Stimulated activated CD4-positive, alpha-beta T cell treated with anti-CD3 and anti-CD28 coated beads, TNF-alpha, amount 100 ng/mL, for 48 hours (primary cell): ENCODE results near the gene FOSL1.
"Not testable (repeated sequence)": the region's sequence is repeated elsewhere in the genome, so short reads cannot be mapped to it uniquely, and the experiment has no call there.

Source experiments
- DNase-seq, 3 donors: peaks; one replicate each; pipeline ENCODE4 v3.0.0-alpha.2; 2020; ENCODE audit warnings: low read depth in 3 of 3

The FOSL1 gene

DNA sequence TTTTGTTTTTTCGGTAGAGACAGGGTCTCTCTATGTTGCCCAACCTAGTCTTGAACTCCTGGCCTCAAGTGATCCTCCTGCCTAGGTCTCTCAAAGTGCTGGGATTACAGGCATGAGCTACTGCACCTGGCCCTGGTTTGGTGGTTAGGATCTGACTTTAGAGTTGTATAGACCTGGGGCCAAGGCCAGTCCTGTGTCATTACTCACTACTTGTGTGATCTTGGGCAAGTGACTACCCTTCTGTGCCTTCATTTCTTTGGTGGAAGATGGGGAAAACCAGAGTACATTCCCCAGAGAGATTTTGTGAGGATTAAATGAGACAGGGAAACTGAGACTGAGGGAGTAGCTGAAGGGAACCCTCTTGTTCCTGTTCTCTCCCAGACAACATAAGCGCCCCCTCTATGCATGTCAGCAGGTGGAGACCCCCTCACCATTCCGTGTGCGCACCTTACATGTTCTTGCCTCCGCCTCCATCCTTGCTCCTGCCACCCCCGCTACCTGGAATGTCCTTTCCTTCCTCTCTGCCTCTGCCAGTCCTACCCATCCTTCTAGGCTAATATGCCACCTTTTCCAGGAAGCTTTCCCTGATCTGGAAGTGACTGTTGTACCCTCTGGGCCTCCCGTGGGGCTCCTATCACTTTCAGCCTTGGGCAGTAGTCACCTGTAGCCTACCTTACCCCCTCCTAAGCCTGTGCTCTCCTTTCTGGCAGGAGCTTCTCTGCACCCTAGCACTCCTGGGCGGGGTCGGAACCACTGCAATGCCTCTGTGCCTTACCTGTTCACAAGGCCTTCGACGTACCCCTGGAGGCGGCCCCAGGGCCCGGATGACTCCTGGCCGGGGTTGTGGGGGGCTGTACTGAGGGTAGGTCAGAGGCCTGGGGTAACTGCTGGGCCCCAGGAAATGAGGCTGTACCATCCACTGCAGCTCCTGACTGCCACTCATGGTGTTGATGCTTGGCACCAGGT is 3.9 kb downstream of the FOSL1 start:
- DNase-seq: no peak

DNA sequence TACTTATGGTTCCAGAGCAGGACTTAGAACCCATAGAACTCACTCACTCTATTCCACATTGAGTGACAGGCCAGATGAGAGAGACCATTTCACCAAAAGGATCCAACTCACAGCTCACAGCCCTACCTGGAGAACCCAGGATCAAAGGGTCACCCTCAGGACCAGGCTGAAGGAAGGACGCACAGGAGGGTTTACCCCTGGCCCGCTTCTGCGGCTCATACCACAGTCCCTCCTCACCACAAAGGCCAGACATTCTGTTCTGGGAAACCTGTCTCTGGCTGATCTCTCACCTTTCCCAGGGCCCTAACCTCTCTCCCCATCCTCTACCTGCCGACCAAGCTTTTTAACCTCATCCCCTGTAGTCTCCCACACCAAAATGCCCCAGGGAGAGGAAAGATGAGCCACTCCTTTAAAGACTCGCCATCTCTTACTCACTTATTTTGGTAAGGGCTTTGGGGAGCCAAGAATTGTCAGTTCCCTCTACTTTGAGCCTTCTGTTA is 4.7 kb downstream of the FOSL1 start:
- no peak for DNase-seq

DNA sequence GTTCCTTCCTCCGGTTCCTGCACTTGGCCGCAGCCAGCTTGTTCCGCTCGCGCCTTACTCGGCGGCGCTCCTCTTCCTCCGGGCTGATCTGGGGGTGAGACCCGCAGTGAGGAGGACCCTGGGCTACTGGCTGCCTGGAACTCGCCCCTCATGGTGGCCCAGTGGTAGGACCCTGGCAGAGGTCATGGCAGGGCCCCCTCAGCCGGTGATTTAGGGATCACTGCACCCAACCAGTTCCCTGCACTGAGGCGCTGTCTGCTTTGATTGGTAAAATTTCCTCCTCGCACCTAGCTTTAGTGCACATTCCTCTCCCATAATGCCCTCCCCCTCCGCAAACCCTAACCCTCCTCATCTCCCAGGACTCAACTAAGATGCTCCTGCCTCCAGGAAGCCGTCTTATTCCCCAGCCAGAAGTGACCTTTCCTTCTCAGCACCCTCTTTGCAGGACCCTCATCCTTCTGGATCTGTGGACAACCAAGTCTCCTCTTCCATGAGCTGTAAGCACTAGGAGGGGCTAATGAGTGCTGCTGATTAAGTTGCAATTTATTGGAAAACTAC is 6.1 kb downstream of the FOSL1 start:
- DNase-seq: no peak

DNA sequence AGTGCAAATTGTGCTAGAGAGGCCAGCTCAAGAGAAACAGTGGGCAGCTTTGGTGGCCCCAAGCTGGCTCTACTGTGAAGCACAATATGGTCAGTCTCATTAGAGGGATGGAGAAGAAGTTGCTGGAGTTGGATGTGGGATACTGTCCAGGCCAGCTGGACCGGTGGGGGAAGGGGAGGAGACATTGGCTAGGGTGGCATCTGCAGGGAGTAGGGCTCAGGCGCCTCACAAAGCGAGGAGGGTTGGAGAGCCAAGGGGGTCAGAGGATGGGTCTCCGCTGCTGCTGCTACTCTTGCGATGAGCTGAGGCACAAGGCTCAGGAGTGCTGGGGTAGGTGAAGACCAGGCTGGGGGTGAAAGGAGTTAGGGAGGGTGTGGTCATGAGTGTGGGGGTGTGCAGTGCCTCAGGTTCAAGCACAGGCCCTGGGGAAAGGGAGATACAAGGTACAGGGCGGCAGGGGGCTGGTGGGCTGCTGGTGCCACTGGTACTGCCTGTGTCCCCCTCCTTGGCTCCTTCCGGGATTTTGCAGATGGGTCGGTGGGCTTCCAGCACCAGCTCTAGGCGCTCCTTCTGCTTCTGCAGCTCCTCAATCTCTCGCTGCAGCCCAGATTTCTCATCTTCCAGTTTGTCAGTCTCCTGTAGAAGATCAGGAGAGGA is 7.4 kb downstream of the FOSL1 start:
- DNase-seq: no peak

DNA sequence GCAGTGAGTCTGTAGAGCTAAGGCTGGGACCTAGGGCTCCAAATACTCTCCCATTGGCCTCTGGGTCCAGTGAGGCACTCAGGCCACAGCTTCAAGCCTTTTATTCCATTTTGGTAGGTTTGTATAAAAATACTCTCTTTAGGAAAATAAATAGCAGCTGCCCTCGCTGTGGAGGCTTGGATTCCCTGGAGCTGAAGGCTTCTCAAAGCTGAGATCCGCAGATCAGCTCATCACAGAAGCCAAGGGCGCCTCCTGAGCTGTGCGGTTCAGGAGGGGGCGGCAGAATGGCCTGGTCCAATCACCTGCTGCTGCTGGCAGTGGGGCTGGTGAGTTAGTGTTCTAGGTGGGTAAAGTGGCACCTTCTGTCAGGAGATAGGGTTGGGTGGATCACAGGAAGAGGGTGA is 8.0 kb downstream of the FOSL1 start:
- not testable (repeated sequence) for DNase-seq

DNA sequence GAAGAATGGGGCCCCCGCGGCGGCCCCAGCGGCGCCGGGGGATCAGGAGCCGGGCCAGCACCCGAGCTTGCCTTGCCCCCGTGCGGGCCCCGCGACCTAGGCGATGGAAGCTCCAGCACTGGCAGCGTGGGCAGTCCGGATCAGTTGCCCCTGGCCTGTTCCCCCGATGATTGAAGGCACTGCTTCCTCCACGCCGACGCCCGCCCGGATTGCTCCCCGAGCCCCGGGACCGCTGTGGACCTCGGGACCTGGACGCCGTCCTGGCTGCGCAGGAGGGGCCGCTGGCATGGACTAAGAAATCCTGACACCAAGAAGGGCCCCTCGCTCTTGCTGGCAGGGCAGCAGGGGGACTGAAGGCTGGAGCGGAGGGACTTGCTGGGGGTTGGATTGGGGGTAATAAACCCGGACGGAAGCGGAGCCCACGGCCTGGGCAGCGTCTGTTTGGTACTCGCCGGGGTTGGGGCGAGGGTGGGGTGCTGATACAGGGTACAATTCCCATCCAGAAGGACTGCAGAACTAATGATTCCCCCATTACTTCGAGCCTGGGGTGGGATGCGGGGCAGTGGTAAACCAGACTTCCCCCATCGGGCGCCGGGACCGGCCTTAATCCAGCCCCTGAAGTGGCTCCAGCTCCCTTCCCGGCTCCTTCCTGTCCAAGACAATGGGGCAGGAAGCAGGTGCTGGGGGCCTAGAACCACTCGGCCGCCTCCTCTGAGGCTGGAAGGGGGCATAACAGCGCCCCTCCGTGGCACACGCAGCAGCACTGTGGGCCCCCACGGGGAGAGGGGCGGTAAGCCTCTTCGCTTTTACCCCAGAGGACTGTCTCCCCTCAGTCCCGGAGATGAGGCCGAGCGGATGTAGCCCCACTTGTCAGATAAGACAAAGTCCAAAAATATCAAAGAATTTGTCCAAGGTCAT is 8.7 kb downstream of the FOSL1 start:
- DNase-seq: no peak

DNA sequence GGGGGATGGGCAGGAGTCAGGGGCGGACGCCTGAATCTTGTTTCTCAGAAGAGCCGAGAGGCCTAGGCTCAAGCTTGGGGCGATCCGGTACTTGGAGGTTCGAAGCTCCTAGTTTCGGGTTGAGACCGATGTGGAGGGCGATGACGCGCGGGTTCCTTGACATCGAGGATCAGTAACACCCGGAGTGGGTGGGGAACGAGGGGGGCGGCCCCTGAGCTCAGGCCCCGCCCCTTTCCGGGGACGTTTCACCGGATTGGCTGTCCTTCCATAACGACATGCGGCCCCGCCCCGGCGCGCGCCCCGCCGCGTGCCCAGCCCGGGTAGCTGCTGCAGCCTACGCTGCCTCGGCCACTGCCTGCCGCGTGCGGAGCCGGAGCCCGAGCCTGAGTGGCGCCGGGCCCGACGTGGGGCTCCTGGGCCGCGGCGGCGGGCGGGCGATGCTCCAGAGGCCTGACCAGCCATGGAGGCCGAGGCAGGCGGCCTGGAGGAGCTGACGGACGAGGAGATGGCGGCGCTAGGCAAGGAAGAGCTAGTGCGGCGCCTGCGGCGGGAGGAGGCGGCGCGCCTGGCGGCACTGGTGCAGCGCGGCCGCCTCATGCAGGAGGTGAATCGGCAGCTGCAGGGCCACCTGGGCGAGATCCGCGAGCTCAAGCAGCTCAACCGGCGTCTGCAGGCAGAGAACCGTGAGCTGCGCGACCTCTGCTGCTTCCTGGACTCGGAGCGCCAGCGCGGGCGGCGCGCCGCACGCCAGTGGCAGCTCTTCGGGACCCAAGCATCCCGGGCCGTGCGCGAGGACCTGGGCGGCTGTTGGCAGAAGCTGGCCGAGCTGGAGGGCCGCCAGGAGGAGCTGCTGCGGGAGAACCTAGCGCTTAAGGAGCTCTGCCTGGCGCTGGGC is 9.6 kb downstream of the FOSL1 start, which contains the start of gene CCDC85B:
Gene CCDC85B, plus strand, starts transcription at position 350 of the 895 bp plus-strand sequence. Its CDS starts 111 bp downstream, at position 461.
- peak; percentile 97 to 98 (median 97) for DNase-seq

DNA sequence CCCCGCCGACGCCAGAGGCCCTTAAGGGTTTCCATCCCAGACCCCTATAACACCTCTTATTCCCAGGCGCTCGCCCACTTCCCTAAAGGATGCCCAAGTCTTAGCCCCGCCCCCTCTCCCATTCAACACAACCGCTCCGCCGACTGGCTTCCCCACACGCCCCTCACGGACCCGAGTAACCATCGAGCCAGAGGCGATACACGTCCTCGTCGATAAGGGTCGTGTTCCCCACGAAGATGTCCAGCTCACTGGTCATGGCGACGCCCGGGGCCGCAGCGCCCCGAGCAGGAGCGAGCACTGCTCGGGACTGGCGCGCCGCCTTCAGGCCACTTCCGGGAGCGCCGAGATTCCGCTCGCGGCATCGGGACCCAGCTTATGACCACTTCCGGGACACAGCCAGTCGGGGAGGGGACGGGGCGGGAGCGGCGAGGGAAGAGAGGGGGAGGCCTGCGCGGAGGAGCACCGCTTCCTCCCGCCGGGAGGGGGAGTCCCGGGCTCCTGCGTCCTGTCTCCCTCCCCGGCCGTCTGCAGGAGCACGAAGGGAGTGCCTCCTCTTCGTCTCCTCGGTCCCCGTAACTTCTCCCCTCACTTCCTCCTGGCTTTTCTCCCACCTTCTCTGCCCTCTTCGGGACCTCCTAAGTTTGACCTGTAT is 11.9 kb downstream of the FOSL1 start, which contains the start of gene FIBP:
Gene FIBP, minus strand, starts transcription at position 309 of the 652 bp plus-strand sequence. Its CDS starts 53 bp downstream, at position 256.
- peak; percentile 94 to 95 (median 94) for DNase-seq

DNA sequence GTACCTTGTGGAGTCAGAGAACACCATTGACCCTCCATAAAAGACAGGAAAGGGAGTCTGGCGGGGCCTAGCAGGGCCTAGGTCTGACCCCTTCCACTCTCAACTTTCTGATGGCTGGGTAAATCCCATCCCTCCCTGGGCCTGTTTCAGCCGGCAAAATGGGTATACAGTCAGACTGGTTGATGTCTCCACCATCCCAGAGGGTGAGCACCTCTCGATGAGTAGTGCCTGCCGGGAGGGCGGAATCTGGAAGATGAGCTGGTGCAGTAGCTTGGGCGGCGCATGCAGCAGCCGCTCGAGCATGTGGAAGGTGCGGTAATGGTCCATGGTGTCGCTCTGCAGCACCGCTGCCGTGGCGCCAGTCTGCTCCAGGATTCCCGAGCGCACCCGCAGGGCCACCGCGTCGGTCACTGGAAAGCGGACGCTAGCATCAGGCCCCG is 12.4 kb downstream of the FOSL1 start:
- no peak for DNase-seq

DNA sequence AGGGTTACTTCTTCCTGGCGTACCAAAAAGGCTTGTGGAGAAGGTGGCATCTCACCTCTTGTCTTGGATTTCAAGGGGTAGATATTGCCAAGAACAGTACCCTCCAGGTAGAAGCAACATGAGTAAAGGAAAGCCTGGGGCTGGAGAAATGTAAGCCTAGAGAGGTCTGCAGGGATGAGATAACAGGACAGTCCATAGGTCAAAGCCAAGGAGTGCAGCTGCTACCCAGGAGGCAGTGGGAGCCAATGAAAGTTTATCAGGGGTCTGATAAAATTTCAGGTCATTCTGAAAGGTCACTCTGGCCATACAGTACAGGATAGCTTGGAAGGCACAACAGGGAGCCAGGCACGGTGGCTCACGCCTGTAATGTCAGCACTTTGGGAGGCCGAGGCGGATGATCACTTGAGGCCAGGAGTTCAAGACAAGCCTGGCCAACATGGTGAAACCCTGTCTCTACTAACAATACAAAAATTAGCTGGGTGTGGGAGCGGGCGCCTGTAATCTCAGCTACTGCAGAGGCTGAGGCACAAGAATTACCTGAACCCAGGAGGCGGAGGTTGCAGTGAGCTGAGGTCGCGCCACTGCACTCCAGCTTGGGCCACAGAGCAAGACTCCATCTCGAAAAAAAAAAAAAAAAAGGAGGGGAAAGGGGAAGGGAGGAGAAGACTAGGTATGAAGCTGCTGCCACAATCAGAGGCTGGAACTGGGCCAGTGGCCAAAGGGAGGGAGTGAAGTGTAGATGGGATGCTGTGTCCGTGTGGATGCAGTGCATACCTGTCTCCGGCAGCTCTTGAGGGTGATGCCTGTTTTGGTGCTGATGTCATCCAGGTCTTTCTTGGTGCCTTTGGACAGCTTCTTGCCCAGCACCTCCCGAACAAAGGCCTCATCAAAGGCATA is 13.1 kb downstream of the FOSL1 start:
- DNase-seq: no peak

DNA sequence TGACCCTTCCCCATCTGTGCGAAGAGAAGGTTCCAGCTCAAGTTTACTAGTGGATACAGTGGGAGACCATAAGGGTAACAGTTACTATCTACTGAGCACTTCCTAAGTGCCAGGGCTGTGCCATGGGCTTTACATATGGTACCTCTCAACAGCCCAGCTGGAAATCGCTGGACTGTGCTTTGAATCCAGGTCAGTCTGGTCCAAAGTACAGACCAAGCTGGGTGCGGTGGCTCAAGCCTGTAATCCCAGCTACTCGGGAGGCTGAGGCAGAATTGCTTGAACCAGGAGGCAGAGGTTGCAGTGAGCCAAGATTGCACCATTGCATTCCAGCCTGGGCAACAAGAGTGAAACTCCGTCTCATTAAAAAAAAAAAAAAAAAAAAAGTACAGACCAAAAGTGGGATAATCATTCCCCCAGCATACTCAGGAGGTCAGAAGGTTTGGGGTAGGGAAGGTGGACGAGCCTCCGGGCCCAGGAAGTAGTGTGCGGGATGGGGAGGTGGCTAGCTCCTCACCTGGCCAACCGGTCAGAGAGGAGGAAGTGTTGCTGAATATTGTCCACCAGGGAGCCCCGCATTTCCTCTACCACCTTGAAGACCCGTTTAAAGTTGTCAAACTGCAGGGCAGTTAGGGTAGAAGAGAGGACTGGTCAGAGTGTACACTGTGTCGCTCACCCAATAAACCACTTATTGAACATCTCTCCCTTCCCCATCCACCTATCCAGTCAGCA is 14.2 kb downstream of the FOSL1 start:
- DNase-seq: no peak

DNA sequence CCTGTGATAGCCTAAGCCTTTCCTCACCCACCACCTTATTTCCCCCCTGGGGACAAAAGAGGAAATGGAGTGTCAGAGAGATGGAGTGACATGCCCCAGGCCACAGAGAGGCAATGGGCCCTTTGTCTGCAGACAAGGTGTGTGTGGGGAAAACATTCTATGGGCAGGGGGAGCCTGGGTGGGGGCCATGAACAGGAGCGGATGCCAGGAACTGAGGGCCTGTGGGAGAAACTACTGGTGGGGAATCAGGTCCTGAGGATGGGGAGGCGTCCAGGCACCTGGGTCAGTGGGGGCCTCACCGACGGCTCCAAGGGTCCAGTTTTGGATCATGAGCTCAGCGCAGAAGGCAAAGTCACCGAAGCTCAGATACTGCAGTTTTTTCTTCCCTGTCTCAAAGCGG is 15.0 kb downstream of the FOSL1 start:
- DNase-seq: no peak

DNA sequence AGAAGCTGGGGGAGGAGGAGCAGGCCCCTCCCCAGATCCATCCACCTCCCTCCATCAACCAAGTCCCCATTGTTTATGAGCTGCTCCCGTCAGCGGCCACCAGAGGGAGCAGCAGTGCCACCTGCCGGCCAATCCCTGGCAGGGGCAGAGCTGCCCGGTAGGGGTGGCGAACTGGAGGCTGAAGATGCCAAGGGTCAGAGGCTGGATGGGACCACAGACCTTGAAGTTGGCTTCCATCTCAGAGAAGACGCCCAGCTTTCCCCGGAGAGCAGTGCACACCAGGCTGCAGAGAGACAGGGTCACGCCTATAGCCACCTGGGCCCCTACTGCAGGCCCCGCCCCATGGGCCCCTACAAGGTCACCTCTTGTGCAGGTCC is 15.5 kb downstream of the FOSL1 start:
- peak in 2 of 3 donors; percentile 74 to 75 for DNase-seq

DNA sequence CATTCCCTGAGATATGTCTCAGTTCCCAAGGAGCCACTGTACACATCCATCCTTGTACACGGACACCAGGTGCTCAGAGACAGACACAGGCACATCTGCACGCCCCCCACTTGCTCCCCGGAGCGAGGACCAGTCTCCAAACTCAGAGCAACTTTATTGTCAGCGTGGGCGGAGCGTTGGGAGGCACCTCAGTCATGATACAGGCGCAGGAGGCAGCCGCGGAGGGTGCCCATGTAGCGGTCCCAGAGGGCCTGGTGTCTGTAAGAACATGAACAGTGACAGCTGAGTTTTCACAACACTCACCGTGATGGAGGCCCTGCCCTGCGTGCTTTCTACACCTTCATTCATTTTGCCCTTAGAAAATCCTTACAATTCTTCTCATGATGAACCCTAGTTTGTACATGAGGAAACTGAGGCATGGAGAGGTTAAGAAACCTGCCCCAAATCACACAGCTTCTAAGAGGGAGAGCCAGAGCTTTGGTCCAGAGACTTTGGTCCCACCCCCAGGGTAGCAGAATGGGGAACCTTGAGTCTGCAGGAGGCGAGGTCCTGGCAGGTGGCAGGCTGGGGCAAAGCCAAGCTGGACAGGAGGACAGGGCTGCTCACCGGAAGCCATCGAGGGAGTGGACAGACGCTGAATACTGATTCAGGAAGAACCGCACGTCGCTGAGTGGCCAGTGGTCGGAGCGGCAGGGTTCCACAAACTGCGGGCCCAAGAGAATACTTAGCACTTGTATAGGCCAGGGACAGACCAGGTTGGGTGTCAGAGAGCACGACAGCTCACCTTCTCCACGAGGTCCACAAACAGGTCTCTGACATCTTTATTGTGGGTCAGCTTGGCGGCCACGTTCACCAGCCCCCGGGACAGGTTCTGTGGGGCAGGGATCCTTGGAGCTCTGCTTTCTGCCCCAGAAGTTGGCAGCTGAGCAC is 16.1 kb downstream of the FOSL1 start:
- no peak for DNase-seq

DNA sequence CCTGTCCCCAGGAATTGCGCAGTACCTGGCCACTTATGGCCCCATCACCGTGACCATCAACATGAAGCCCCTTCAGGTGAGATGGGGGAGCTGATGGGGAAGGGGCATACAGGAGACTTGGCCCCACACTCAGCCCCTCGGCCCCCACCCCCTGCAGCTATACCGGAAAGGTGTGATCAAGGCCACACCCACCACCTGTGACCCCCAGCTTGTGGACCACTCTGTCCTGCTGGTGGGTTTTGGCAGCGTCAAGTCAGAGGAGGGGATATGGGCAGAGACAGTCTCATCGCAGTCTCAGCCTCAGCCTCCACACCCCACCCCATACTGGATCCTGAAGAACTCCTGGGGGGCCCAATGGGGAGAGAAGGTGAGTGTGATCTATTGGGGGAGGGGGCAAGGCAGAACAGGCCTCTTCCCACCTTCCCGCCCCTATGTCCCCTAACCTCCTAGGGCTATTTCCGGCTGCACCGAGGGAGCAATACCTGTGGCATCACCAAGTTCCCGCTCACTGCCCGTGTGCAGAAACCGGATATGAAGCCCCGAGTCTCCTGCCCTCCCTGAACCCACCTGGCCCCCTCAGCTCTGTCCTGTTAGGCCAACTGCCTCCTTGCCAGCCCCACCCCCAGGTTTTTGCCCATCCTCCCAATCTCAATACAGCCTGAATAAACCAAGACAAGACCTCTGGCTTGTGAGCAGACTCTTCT is 17.0 kb downstream of the FOSL1 start:
- no peak for DNase-seq
